Measurements from ENCODE around the gene UBTF.

- TF ChIP-seq CTCF (IDR thresholded peaks at IDR 0.05) (no peak), EZH2phosphoT487 (IDR thresholded peaks at IDR 0.05) (no peak)
Observed at GRCh38 chr17:44159519-44160210, 59.8 kb downstream of the UBTF start.

All from neural progenitor cell (in vitro differentiated cells).